Astrocyte (in vitro differentiated cells and primary cell): ENCODE results near the gene CTSK. TPM values are rescaled to one million over a fixed set of nuclear protein-coding genes. Genes with fewer than 3 reads are reported as not detected.
"Not testable (repeated sequence)": the region's sequence is repeated elsewhere in the genome, so short reads cannot be mapped to it uniquely, and the experiment has no call there.

Experiments
- DNase-seq: peaks from one replicate; pipeline ENCODE4 v3.0.0-alpha.2; 2010; ENCODE audit warnings: low read depth
- FAIRE-seq: peaks from 2 replicates; lab custom pipeline; 2011; peaks lifted over from hg19 to GRCh38; lab: Jason Lieb, UNC
- H2AFZ ChIP-seq: 2 replicates; pipeline ENCODE4 v1.6.0; 2012; ENCODE audit warnings: low read depth, low read length, inconsistent platforms
- H3K27ac ChIP-seq: 2 replicates; pipeline ENCODE4 v1.5.1; 2011; ENCODE audit warnings: low read depth, low read length, inconsistent platforms
- H3K27me3 ChIP-seq: 2 replicates; pipeline ENCODE4 v1.6.0; 2011; ENCODE audit warnings: low read length, inconsistent platforms; ENCODE audit not compliant: insufficient read depth
- H3K36me3 ChIP-seq: 2 replicates; pipeline ENCODE4 v1.5.1; 2011; ENCODE audit warnings: low read length, inconsistent platforms; ENCODE audit not compliant: insufficient read depth
- H3K4me1 ChIP-seq: 2 replicates; pipeline ENCODE4 v1.5.1; 2011; ENCODE audit warnings: low read length, inconsistent platforms; ENCODE audit not compliant: insufficient read depth
- H3K4me2 ChIP-seq: 2 replicates; pipeline ENCODE4 v1.6.0; 2012; ENCODE audit warnings: low read length, inconsistent platforms
- H3K4me3 ChIP-seq: 2 replicates; pipeline ENCODE4 v1.5.1; 2011; ENCODE audit warnings: low read depth, mild to moderate bottlenecking, low read length, inconsistent platforms; ENCODE audit not compliant: insufficient read depth
- H3K79me2 ChIP-seq: 2 replicates; pipeline ENCODE4 v1.6.0; 2012; ENCODE audit warnings: mild to moderate bottlenecking, low read length, inconsistent platforms; ENCODE audit not compliant: insufficient read depth
- H3K9ac ChIP-seq: 2 replicates; pipeline ENCODE4 v1.6.0; 2012; ENCODE audit warnings: mild to moderate bottlenecking, low read length, inconsistent platforms
- H3K9me3 ChIP-seq: 2 replicates; pipeline ENCODE4 v1.5.1; 2012; ENCODE audit warnings: low read depth, mild to moderate bottlenecking, low read length, inconsistent platforms; ENCODE audit not compliant: insufficient read depth
- H4K20me1 ChIP-seq: 2 replicates; pipeline ENCODE4 v1.6.0; 2012; ENCODE audit warnings: low read length, inconsistent platforms; ENCODE audit not compliant: insufficient read depth
- H3K27ac Mint-ChIP-seq: one replicate; pipeline ENCODE4 v1.8.0; 2021; ENCODE audit warnings: mild to moderate bottlenecking, mixed read lengths; ENCODE audit not compliant: unreplicated experiment
- H3K27me3 Mint-ChIP-seq: one replicate; pipeline ENCODE4 v1.8.0; 2021; ENCODE audit warnings: low read depth, mixed read lengths; ENCODE audit not compliant: unreplicated experiment
- H3K36me3 Mint-ChIP-seq: one replicate; pipeline ENCODE4 v1.8.0; 2021; ENCODE audit warnings: low read depth, mixed read lengths; ENCODE audit not compliant: unreplicated experiment
- H3K4me1 Mint-ChIP-seq: one replicate; pipeline ENCODE4 v1.8.0; 2021; ENCODE audit warnings: low read depth, mixed read lengths; ENCODE audit not compliant: unreplicated experiment
- H3K4me3 Mint-ChIP-seq: one replicate; pipeline ENCODE4 v1.8.0; 2021; ENCODE audit warnings: mild to moderate bottlenecking, moderate library complexity, mixed read lengths; ENCODE audit not compliant: unreplicated experiment
- H3K9me3 Mint-ChIP-seq: one replicate; pipeline ENCODE4 v1.8.0; 2021; ENCODE audit warnings: mild to moderate bottlenecking, mixed read lengths; ENCODE audit not compliant: unreplicated experiment
- CTCF ChIP-seq: IDR thresholded peaks from 2 replicates; pipeline ENCODE4 v1.5.1; 2011; ENCODE audit warnings: low read depth, mild to moderate bottlenecking, inconsistent platforms, low read length, moderate library complexity; ENCODE audit not compliant: insufficient read depth
- EZH2 ChIP-seq: IDR thresholded peaks from 2 replicates; pipeline ENCODE4 v1.6.1; 2012; ENCODE audit warnings: mild to moderate bottlenecking, low read length, inconsistent platforms; ENCODE audit not compliant: insufficient read depth
- total RNA-seq: library from RNA; stranded (reverse); gene quantifications from 2 replicates; pipeline ENCODE4 v1.2.1, GENCODE V29; 2021

Gene CTSK
- total RNA-seq, 1 donor from 2014 or later = 3.9 TPM

DNA sequence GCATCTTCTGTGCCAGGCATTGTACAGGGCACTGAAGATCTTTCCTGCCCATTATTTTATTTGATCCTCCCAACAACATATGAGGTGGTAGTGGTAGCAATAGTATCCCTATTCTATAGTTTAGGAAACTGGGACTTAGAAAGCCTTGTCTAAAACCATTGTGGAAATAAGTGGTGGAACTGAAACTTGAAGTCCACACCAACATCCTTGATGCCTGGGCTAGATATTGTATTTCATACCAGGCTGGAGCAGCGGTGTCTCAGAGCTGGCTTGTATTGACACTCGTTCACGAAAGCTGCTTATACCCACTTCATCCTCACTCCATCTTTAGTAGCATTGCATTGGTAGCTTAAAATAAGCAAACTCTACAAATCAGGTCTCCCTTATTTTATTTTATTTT, 32.8 kb downstream of the CTSK start:
- Histone ChIP-seq H4K20me1 (no peaks in the 10 kb centered on the region), H2AFZ (no peak overlapping the region), H3K4me3 (no peak overlapping the region), H3K27me3 (no peaks in the 10 kb centered on the region), H3K4me2 (no peak overlapping the region), H3K9me3 (no peaks in the 10 kb centered on the region), H3K79me2 (no peaks in the 10 kb centered on the region), H3K27ac (no peak overlapping the region), H3K36me3 (no peaks in the 10 kb centered on the region), H3K9ac (no peak overlapping the region), H3K4me1 (no peaks in the 10 kb centered on the region)
- no peak for DNase-seq
- no peak for FAIRE-seq
- H3K27me3 Mint-ChIP-seq = no peaks in the 10 kb centered on the region
- H3K9me3 Mint-ChIP-seq = no peaks in the 10 kb centered on the region
- no peak for TF ChIP-seq EZH2
- TF ChIP-seq CTCF = no peak
- H3K27ac Mint-ChIP-seq = no peak overlapping the region
- H3K4me3 Mint-ChIP-seq = no peak overlapping the region
- H3K4me1 Mint-ChIP-seq = no peaks in the 10 kb centered on the region
- H3K36me3 Mint-ChIP-seq = peaks cover 2% of the 10 kb centered on the region

- Histone ChIP-seq H3K4me1 (no peaks in the 10 kb centered on the region), H4K20me1 (no peaks in the 10 kb centered on the region), H3K27me3 (no peaks in the 10 kb centered on the region), H3K36me3 (no peaks in the 10 kb centered on the region), H2AFZ (no peak overlapping the region), H3K27ac (no peak overlapping the region), H3K4me3 (no peak overlapping the region), H3K79me2 (no peaks in the 10 kb centered on the region), H3K4me2 (no peak overlapping the region), H3K9ac (no peak overlapping the region), H3K9me3 (no peaks in the 10 kb centered on the region)
- Mint-ChIP-seq H3K27ac (no peak overlapping the region), H3K4me1 (no peaks in the 10 kb centered on the region), H3K36me3 (no peaks in the 10 kb centered on the region), H3K9me3 (no peaks in the 10 kb centered on the region), H3K4me3 (no peak overlapping the region), H3K27me3 (no peaks in the 10 kb centered on the region)
- no peak for FAIRE-seq
- no peak for DNase-seq
- TF ChIP-seq CTCF = no peak
- no peak for TF ChIP-seq EZH2
These were observed 35.7 kb downstream of the CTSK start for GRCh38 chr1:150772326-150772725.

DNA sequence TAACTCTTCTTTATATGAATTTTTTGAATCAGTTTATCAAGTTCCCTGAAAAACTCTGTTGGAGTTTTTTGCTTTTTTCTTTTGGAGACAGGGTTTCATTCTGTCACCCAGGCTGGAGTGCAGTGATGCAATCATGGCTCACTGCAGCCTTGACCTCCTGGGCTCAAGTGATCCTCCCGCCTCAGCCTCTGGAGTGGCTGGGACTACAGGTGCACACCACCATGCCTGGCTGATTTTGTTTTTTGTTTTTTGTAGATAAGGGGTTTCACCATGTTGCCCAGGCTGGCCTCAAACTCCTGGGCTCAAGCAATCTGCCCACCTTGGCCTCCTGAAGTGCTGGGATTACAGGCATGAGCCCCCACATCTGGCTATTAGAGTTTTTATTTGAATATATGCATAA, 40.4 kb downstream of the CTSK start:
- H3K9me3 ChIP-seq, H3K27ac ChIP-seq, H4K20me1 ChIP-seq, H3K4me1 ChIP-seq, H3K9ac ChIP-seq, H3K27me3 ChIP-seq, H3K4me2 ChIP-seq, H3K36me3 ChIP-seq, H3K9me3 Mint-ChIP-seq, H2AFZ ChIP-seq, H3K27ac Mint-ChIP-seq, H3K79me2 ChIP-seq, H3K36me3 Mint-ChIP-seq, FAIRE-seq, H3K4me1 Mint-ChIP-seq, H3K27me3 Mint-ChIP-seq, DNase-seq, H3K4me3 ChIP-seq, H3K4me3 Mint-ChIP-seq: not testable (repeated sequence)

DNA sequence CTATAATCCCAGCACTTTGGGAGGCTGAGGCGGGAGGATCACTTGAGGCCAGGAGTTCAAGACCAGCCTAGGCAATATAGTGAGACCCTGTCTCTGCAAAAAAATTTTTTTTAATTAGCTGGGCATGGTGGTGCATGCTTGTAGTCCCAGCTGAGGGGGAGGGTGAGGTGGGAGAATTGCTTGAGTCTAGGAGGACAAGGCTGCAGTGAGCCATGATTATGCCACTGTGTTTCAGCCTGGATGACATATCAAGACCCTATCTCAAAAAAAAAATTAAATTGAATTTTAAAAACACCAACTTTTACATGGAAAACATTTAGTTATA, 42.1 kb downstream of the CTSK start:
- H3K4me3 Mint-ChIP-seq, H4K20me1 ChIP-seq, H2AFZ ChIP-seq, DNase-seq, FAIRE-seq, H3K36me3 Mint-ChIP-seq, H3K27me3 ChIP-seq, H3K9ac ChIP-seq, H3K4me1 Mint-ChIP-seq, H3K9me3 ChIP-seq, H3K4me1 ChIP-seq, H3K79me2 ChIP-seq, H3K36me3 ChIP-seq, H3K27ac ChIP-seq, H3K4me3 ChIP-seq, H3K27ac Mint-ChIP-seq, H3K4me2 ChIP-seq, H3K9me3 Mint-ChIP-seq, H3K27me3 Mint-ChIP-seq: not testable (repeated sequence)
